GM19238 (cell line): ENCODE measurements around the gene ZBTB16.

Source experiments
- DNase-seq: peaks from one replicate; pipeline ENCODE4 v3.0.0; 2011; ENCODE audit warnings: low spot score; ENCODE audit not compliant: insufficient read length

Gene ZBTB16

GRCh38 chr11:114152162-114152561 lies 92.7 kb downstream of the ZBTB16 start:
- DNase-seq = no peak

- DNase-seq = no peak
Measured at GRCh38 chr11:114152785-114153184, 93.3 kb downstream of the ZBTB16 start.

- DNase-seq = no peak
Measured at GRCh38 chr11:114153224-114153623, 93.7 kb downstream of the ZBTB16 start.

GRCh38 chr11:114154271-114155047 lies 94.9 kb downstream of the ZBTB16 start:
- DNase-seq = no peak

GRCh38 chr11:114155116-114155515 lies 95.6 kb downstream of the ZBTB16 start:
- no peak for DNase-seq

- no peak for DNase-seq
Measured at GRCh38 chr11:114156131-114156581, 96.6 kb downstream of the ZBTB16 start.

GRCh38 chr11:114156782-114157181 lies 97.3 kb downstream of the ZBTB16 start:
- no peak for DNase-seq

GRCh38 chr11:114157476-114158050 lies 98.1 kb downstream of the ZBTB16 start:
- DNase-seq = no peak

- no peak for DNase-seq
Measured at GRCh38 chr11:114158421-114158820, 98.9 kb downstream of the ZBTB16 start.

GRCh38 chr11:114158886-114159285 lies 99.4 kb downstream of the ZBTB16 start:
- no peak for DNase-seq

- DNase-seq = no peak
Measured at GRCh38 chr11:114159320-114159719, 99.8 kb downstream of the ZBTB16 start.

- peak; percentile 17 for DNase-seq
Measured at GRCh38 chr11:114159802-114160632, 100.5 kb downstream of the ZBTB16 start.

- DNase-seq = no peak
Measured at GRCh38 chr11:114160894-114161293, 101.4 kb downstream of the ZBTB16 start.

- DNase-seq = no peak
Measured at GRCh38 chr11:114161486-114162250, 102.2 kb downstream of the ZBTB16 start.

GRCh38 chr11:114162719-114163123 lies 103.2 kb downstream of the ZBTB16 start:
- DNase-seq = no peak

- no peak for DNase-seq
Measured at GRCh38 chr11:114163229-114163631, 103.7 kb downstream of the ZBTB16 start.

GRCh38 chr11:114163830-114164401 lies 104.4 kb downstream of the ZBTB16 start:
- no peak for DNase-seq

GRCh38 chr11:114164546-114164945 lies 105.0 kb downstream of the ZBTB16 start:
- no peak for DNase-seq

- DNase-seq = no peak
Measured at GRCh38 chr11:114165326-114166230, 106.1 kb downstream of the ZBTB16 start.

GRCh38 chr11:114166362-114166761 lies 106.9 kb downstream of the ZBTB16 start:
- DNase-seq = no peak
